ENCODE results near the gene DNAI4. TPM values are rescaled to one million over a fixed set of nuclear protein-coding genes. Genes with fewer than 3 reads are reported as not detected.
A peak's percentile ranks its signal among the peaks of the same experiment; 100 is the strongest.

Gene DNAI4
- total RNA-seq, 1 donor from 2014 or later = 5.1 TPM

GRCh38 chr1:66929999-66930822, 5.6 kb upstream of the DNAI4 start:
- DNase-seq (ENCODE audit: low spot score) = peak; percentile 99
- Mint-ChIP-seq H3K9me3 (ENCODE audit: unreplicated experiment) (no peaks in the 10 kb centered on the region), H3K27ac (ENCODE audit: unreplicated experiment) (peak overlapping the region; percentile 94), H3K4me1 (ENCODE audit: unreplicated experiment) (peaks cover 21% of the 10 kb centered on the region), H3K27me3 (ENCODE audit: unreplicated experiment) (peaks cover 7% of the 10 kb centered on the region), H3K4me3 (ENCODE audit: unreplicated experiment) (peak overlapping the region; percentile 93), H3K36me3 (ENCODE audit: low read depth, unreplicated experiment) (no peaks in the 10 kb centered on the region)
- peak; percentile 36 for TF ChIP-seq CTCF (IDR thresholded peaks at IDR 0.05; ENCODE audit: unreplicated experiment)

GRCh38 chr1:66929691-66929998, 5.0 kb upstream of the DNAI4 start:
- no peak for TF ChIP-seq CTCF (IDR thresholded peaks at IDR 0.05; ENCODE audit: unreplicated experiment)
- Mint-ChIP-seq H3K4me3 (ENCODE audit: unreplicated experiment) (peak overlapping the region; percentile 85), H3K27ac (ENCODE audit: unreplicated experiment) (peak overlapping the region; percentile 3), H3K4me1 (ENCODE audit: unreplicated experiment) (peaks cover 21% of the 10 kb centered on the region), H3K9me3 (ENCODE audit: unreplicated experiment) (no peaks in the 10 kb centered on the region), H3K36me3 (ENCODE audit: low read depth, unreplicated experiment) (no peaks in the 10 kb centered on the region), H3K27me3 (ENCODE audit: unreplicated experiment) (peaks cover 10% of the 10 kb centered on the region)
- DNase-seq (ENCODE audit: low spot score) = no peak

- DNase-seq (ENCODE audit: low spot score) = no peak
- no peaks in the 10 kb centered on the region for H3K36me3 Mint-ChIP-seq (ENCODE audit: low read depth, unreplicated experiment)
Observed at GRCh38 chr1:66929146-66929688, 4.6 kb upstream of the DNAI4 start.

GRCh38 chr1:66927528-66927927, 2.9 kb upstream of the DNAI4 start:
- Mint-ChIP-seq H3K4me3 (ENCODE audit: unreplicated experiment) (no peak overlapping the region), H3K4me1 (ENCODE audit: unreplicated experiment) (peaks cover 27% of the 10 kb centered on the region)

More at GRCh38 chr1:66929146-66929688, 4.6 kb upstream of the DNAI4 start:
- Mint-ChIP-seq H3K27me3 (ENCODE audit: unreplicated experiment) (peaks cover 10% of the 10 kb centered on the region), H3K9me3 (ENCODE audit: unreplicated experiment) (no peaks in the 10 kb centered on the region), H3K4me1 (ENCODE audit: unreplicated experiment) (peaks cover 21% of the 10 kb centered on the region), H3K4me3 (ENCODE audit: unreplicated experiment) (peak overlapping the region; percentile 85), H3K27ac (ENCODE audit: unreplicated experiment) (peak overlapping the region; percentile 3)
- TF ChIP-seq CTCF (IDR thresholded peaks at IDR 0.05; ENCODE audit: unreplicated experiment) = no peak

More at GRCh38 chr1:66927528-66927927, 2.9 kb upstream of the DNAI4 start:
- Mint-ChIP-seq H3K27ac (ENCODE audit: unreplicated experiment) (no peak overlapping the region), H3K9me3 (ENCODE audit: unreplicated experiment) (no peaks in the 10 kb centered on the region), H3K27me3 (ENCODE audit: unreplicated experiment) (peaks cover 18% of the 10 kb centered on the region), H3K36me3 (ENCODE audit: low read depth, unreplicated experiment) (no peaks in the 10 kb centered on the region)
- DNase-seq (ENCODE audit: low spot score) = no peak
- TF ChIP-seq CTCF (IDR thresholded peaks at IDR 0.05; ENCODE audit: unreplicated experiment) = no peak
